HG03159 (cell line): ENCODE results near the gene MLLT3.

ENCODE experiments used
- ATAC-seq: cut with Tn5 transposase; IDR thresholded peaks from one replicate; pipeline ENCODE4 v1.9.1; 2021; ENCODE audit warnings: mild to moderate bottlenecking, moderate library complexity; ENCODE audit not compliant: unreplicated experiment

MLLT3 gene

DNA sequence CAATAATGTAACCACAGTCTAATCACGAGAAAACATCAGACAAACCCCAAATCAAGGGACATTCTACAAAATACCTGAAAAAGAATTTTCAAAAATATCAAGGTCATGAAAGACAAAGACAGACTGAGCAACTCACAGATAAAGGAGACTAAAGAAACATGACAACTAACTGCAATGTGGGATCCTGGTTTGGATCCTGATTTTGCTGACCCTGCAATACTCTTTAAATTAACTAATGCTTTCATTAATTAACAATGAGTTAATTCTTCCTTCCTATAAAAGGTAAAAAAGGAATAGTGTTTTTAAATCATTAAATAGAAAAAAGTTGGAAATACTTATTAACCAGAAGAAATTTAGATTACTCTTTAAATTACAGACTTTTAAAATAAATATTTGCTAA lies 103.6 kb downstream of the MLLT3 start:
- ATAC-seq = no peak

DNA sequence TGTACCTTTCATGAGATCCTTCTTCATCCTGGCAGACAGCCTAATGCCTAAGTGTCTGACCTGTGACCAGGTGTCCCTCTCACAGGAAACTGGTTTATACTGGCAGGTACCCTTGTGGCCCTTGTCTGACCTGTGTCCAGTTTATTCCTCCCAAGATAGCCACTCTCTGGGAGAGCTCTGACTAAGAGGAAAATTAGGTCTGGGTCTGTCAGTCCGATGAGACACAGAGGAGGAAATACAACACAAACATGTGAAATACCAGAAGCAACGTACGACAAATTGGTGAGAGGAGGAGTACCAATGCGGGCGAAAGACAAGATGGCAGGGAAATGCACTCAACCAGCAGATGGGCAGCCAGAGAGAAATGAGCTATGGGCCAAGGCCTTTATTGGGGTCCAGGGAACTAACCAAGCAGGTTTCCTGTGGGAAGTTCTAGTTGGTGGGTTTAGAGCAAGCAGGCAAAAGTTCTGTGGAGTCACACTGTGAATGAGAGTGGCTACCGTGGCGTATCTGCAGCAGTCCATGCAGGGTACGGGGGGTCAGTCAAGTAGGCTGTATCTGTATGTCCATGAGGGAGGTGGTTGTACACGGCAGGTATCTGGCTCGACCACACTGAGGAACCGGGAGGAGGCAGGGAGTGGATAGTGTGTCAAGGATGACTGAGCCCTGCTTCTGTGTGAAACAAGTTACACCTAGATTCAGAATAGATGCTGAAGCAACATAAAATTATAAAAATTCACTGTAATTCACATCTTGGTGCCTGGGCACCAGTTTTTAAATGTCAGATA lies 109.0 kb downstream of the MLLT3 start:
- ATAC-seq = no peak

DNA sequence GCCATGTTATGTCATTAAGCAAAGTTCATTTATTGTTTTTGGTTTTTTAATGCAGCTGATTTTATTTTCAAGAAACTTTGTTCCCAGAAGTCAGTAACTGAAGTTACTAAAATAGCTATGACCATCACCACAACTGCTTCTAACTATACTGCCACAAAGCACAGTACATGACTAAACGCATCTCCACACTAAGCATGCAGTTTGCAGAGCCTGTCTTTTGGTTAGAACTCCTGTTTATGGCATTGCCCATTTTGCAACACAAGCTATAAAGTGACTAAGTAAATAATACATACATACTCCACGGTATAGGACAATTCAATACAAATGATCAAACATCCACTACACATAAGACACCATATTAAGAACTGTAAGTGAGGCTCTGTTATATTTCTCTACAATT lies 109.7 kb downstream of the MLLT3 start:
- no peak for ATAC-seq

DNA sequence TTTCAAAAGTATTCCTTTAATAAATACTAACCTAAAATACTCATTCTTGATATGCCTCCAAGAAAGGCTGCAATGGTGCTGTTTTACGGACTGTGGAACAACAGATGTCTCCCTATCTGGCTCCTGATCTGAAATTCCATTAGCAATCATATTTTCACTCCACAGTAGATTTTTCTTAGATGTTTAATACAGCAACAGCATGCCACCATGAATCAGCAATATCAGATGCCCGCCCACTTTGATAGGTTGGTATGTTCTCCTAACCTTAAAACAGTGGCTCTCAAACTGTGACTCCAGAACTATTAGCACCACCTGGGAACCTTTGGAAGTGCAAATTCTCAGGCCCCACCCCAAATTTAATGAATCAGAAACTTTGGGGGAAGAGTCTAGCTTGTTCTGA lies 110.2 kb downstream of the MLLT3 start:
- ATAC-seq = no peak

DNA sequence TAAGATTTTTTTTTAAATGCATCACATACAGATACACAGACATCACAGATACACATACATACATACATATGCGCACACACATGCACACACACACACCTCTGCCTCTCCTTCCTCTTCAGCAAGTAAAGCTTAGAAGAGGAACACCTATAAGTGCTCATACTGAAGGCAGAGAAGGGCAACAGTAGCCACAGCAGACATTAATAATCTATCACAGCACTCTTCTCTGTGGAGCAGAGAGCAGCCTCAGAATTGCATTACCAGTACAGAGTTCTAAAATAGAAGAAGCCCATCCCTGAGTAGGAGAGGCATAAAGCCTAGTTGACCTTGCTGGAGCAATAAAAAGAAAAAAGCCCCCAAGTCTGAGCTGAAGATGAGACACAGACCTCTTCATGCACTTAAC lies 110.6 kb downstream of the MLLT3 start:
- ATAC-seq = no peak

DNA sequence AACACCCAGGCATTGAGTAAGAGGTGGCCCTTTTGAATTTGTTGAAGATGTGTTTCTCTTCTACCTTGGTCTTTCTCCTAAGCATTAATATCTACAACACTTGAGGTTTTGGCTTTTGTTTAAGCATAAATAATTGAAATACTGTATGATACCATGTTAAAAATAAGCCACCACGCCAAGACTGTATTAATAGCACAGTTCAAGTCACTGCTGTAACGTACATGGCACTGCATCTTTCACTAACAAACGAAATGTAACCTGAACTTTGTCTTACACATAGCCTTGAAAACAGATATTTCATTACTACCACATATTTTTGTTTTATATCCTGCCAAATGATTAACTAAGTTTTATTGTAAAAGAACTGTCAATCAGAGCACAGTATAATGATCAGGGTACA lies 112.8 kb downstream of the MLLT3 start:
- no peak for ATAC-seq

DNA sequence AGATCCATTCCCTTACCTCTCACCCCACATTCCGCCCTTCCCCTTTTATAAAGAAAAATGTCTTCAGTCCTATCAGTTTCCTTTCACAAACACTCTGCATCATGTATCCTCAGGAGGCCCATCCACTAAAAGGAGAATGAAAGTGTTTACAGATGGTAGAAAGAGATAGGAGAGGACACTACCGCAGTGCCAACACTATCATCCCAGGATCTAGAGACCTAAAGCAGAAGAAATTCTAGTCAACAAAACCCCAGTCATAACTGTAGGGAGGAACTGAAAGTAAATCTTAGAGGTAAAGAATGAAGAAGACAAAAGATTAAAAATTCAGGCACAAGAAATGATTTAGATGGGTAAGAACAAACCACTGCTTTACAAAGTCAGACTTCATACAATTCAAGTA lies 114.1 kb downstream of the MLLT3 start:
- ATAC-seq = peak; percentile 88

DNA sequence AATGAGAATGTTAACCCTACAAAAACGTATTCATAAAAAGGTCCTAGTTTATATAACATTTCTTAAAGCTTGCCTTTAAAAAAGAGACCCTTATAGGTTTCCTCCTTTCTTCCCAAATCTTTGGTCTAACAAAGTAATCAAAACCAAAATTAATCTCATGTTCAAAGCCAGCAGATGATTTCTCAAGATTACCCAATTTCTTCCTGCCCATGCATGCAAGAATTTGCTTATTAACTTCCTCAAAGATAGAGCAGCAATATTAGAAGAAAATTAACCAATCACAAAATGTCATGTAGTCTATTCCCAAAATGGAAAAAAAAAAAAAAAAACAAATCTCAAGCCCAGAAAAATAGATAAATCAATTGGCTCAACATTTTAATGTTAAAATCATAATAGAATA lies 114.9 kb downstream of the MLLT3 start:
- ATAC-seq = no peak

DNA sequence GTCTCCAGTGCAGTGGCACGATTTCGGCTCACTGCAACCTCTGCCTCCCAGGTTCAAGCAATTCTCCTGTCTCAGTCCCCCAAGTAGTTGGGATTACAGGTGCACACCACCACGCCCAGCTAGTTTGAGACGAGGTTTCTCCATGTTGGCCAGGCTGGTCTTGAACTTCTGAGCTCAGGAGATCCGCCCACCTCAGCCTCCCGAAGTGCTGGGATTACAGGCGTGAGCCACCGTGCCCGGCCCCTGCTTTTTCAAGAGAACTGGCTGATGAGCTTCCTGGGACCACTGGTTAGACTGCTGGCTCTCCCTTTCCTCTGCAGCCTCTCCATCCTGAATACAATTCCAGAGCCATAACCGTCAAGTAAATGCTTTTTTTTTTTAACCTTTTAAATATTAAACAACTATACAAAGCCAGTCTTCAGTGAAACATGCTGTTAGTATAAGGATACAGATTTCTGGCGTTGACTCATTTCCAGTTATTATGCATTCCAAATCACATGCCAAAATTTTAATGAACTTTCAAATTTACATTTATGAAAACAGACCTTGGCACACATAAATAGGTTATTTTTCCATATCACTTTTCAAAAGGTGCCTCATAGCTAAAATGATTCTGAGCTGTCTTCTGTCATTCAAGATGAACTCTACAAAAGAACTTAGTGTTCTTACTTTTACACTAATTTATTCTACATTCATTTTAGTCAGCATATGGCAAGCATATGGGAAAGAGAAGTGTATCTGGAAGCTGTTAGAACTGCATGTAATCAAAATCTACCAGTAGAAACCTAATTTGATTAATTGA lies 116.0 kb downstream of the MLLT3 start:
- ATAC-seq = no peak

DNA sequence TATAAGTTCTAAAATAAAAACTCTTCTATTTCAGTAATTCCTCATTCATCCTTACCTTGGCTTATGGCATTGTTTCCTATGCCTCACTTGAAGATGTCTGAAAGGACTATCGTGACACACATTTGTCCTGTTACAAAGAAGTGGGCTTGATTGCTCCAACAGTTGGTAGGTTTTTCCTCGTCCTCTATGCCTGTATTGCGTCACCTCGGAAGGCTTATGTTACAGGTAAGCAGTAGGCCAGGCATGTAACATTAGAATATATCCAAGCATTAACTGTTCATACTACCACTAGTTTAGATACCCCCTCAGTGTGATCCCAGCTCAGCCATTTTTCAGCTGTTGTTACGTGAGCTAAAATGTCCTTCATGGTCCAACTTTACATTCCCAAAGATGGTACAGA lies 116.7 kb downstream of the MLLT3 start:
- ATAC-seq = no peak

DNA sequence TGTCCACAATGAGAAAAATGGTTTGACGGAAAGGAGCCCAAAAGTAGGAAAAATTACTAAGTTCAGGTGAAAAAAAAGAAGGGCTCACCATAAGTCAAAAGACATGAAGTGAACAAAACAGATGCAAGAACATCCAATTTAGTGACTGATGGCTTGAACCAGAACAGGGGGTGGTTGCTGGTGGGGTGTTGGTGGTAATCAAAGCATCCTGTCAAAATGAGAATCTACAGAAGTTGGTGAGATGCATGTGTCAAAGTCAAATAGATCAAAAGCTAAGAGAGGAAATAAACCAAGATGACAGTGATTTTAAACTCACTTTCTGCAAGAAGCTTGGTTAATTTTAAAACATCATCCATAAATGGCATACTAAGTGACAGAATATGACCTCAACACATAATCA lies 117.4 kb downstream of the MLLT3 start:
- ATAC-seq = no peak

DNA sequence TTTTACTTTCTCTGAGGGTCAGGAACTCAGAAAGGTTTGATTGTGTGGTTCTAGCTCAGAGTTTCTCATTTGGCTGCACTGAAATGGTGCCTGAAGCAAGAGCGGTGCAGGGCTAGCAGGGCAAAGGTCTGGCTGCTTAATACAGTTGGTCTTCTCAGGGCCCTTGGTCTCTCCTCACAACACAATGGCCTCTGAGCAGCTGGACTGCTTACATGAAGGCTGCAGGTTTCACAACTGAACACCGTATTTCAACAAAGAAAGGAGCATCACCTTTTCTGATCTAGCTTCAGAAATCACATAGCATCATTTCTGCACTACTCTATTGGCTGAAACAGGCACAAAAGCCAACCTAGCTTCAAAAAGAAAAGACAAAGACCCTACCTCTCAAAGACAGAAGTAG lies 122.2 kb downstream of the MLLT3 start:
- ATAC-seq = no peak

DNA sequence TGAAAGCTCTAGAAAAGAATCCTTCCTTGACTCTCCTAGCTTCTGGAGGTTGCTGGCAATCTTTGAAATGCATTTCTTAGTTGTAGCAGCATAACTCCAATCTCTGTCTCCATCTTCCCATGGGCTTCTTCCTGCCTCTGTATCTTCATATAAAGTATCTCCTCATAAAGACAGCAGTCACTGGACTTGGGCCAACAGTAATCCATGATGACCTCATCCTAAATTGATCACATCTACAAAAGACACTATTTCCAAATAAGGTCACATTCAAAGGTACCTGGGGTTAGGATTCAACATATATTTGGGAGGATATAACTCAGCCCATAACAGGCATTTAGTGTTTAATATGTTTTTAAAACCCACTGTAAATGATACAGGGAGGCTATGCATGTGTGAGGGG lies 123.3 kb downstream of the MLLT3 start:
- no peak for ATAC-seq

DNA sequence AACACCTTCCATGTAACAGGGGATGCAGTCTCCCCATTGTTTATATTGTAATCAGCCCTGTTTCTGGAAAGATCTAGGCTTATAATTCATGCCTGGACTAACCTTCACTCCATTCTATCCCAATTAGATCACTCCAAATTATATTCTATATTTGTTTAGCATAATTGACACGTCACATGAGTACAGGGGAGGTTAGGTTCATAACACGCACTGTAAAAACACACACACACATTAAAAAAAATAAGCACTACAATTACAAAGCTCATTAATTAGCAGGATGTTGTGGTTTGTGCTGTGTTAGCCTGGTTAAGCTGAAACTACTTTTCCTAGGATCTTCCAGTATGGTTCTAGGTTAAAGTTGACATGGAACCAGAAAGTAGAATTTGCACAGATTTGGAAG lies 126.0 kb downstream of the MLLT3 start:
- ATAC-seq = no peak

DNA sequence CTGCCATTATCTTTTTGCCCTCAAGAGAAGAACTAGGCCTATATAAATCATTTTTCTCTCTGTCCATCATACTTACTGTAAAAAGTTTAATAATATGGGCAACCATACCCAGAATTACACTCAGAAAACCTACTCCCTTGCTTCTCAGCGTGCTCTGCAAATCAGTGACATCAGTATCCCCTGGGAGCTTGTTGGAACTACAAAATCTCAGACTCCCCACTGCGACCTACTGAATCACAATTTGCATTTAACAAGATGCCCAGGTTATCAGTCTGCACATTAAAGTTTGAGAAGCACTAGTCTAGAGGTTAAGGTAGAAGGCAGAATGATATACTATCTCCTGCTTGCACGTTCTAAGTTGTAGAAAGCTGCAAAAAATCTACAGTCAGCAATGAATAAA lies 127.2 kb downstream of the MLLT3 start:
- no peak for ATAC-seq

DNA sequence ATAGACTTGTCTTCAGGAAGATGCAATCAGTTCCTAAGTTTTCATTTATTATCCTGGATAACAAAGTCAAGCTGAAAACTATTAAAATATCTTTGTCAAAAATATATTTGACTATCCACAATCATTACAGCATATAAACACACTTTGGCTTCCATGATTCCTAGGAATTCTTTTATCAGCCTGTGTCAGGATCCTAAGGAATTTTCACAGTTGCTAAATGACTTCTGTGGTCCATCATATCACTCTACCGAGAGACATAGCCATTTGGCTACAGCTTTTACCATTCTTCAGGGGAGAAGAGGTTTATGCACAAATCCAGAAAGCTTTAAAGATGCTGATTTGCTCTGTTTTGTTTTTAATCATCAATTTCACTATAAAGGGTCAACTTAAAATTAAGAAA lies 128.3 kb downstream of the MLLT3 start:
- ATAC-seq = no peak

DNA sequence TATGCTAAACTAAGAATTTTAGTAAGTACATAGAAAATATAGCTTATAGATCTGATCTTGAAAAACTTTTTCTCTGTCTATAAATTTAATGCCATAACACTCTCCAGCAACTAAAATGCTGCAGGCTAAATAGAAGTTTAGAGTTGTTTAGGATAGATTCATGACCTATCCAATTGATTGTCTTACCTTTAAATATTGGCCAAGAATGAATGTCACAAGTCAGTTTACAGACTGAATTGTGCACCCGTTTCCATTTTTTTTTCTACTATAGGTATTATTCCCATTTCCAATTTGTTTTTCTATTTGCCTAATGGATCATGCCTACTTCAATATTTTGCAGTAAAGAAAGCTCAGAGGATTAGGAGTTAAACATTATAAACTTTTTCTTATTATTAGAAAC lies 129.5 kb downstream of the MLLT3 start:
- no peak for ATAC-seq

DNA sequence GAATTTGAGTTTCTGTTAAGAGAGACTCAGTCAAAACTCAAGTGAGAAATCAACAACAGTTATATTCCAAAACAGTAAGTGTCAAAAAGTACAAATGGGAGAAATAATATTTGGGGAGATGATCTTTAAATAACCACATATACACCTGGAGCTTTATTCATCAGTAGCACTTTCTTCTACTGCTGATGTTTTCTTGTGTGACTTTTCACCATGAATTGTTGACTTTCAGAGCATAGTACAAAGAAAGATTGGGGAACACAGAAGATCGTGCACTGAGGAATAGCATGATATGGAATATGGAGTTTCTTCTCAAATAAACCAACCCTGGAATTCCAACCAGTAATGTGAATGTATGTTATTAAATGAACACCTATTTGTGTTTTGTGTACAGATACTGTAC lies 130.7 kb downstream of the MLLT3 start:
- no peak for ATAC-seq

DNA sequence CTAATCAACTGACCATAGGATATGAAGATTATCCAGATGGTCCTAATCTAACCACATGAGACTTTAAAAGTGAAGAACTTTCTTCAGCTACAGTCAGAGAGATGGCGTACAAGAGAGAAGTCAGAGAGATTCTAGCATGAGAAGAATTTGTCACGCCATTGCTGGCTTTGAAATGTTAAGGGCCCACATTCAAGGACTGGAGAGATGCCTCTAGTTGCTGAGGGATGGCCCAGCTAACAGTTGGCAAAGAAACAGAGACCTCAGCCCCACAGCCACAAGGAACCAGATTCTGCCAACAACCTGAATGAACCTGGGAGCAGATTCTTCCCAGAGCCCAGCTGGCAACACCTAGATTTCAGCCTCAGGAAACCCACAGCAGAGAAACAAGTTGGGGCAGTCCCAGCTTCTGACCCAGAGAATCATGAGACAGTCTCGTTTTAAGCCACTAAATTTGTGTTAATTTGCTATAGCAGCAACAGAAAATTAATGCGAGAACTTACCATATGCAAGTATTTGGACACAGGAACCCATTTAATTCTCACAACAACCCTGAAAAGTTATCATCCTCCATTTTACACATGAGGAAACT lies 132.0 kb downstream of the MLLT3 start:
- ATAC-seq = no peak

DNA sequence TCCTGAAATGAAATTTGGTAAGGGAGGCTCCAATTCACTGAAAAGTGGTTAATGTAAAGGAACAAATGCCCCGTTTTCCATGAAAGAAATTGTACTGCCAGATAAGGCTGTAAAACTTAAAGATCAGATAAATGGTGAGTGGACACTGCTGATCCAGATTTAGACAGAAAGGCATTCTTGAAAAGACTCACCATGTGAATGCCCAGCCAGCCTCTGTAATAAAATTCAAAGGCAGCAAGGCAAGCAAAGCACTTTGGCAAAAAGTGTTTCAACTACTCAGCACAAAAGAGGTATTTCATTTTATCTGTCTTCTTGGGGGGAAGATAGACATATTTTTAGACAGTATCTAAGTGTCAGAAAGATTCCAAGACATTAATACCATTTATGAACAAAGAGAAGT lies 133.6 kb downstream of the MLLT3 start:
- ATAC-seq = no peak

DNA sequence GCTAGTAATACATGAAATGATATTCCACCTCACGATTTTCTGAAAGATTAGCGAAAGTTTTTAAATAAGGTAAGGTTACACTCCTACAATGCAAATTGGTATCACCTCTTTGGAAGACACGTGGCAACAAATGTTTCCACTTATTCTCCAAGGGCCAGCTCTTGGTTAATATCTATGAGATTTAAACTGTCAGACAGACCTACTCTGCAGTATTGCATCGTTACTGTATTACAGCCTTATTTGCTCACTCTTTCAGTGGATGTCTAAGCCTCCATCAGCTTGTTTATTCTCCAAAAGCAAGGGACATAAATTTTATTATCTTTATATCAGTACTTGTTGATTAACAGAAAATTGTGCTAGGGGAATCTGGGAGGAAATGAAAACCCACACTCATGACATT lies 135.7 kb downstream of the MLLT3 start:
- no peak for ATAC-seq

DNA sequence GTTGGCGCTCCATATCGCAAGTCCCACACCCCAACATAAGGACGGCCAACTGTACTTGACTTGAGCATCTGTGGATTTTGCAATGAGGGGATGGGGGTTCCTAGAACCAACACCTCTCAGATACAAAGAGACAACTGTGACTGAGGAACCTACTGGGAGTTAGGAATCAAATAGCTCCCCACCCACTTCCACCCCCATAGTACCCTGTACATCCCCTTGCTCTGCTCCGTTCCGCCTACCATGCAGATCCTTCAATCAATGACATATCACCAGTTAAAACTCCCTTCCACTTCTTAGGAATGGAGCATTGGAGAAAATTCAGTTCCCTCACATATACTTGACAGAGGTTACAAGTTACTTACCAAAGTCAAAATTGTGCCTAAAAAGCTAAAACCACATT lies 140.9 kb downstream of the MLLT3 start:
- no peak for ATAC-seq
